Keratinocyte (primary cell): ENCODE results near the gene TMPRSS4.

Experiments used
- EZH2 ChIP-seq: IDR thresholded peaks from one replicate; pipeline ENCODE4 v1.6.1; 2012; ENCODE audit warnings: inconsistent platforms, mild to moderate bottlenecking, low read length, moderate library complexity
- TF ChIP-seq, protein P1 (sequence below), 3 experiments: IDR thresholded peaks in 1 of 3; conservative IDR thresholded peaks in 1 of 3; optimal IDR thresholded peaks in 1 of 3; 2 replicates in 2 of 3; 3 replicates in 1 of 3; pipeline versions ENCODE3 to v1.5.1; 2011; ENCODE audit warnings: low read length in 3 of 3, mild to moderate bottlenecking in 3 of 3, moderate library complexity in 2 of 3, control low read depth in 1 of 3, inconsistent platforms in 1 of 3; ENCODE audit not compliant: insufficient read depth in 2 of 3; ENCODE audit errors: extremely low read depth in 1 of 3

DNA sequence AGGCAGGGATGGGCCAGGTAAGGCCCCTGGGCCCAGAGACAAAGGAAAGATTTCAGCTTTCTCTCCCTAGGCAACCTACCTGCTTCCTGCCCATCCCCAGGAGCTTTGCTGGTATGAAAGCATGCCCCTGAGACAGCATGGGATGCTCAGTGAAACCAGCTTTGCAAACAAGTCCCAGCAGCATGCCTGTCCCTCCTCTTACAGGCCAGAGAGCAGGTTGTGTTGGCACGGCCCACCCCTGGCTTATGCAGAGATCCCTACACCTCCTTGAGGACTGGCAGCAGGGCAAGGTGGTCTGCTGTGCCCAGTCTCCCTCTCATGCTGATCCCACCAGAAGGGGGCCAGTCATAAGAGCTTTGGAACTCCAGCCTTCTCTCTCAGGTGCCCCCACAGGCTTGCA, 72.6 kb downstream of the TMPRSS4 start:
- TF ChIP-seq, protein P1, sequence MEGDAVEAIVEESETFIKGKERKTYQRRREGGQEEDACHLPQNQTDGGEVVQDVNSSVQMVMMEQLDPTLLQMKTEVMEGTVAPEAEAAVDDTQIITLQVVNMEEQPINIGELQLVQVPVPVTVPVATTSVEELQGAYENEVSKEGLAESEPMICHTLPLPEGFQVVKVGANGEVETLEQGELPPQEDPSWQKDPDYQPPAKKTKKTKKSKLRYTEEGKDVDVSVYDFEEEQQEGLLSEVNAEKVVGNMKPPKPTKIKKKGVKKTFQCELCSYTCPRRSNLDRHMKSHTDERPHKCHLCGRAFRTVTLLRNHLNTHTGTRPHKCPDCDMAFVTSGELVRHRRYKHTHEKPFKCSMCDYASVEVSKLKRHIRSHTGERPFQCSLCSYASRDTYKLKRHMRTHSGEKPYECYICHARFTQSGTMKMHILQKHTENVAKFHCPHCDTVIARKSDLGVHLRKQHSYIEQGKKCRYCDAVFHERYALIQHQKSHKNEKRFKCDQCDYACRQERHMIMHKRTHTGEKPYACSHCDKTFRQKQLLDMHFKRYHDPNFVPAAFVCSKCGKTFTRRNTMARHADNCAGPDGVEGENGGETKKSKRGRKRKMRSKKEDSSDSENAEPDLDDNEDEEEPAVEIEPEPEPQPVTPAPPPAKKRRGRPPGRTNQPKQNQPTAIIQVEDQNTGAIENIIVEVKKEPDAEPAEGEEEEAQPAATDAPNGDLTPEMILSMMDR (optimal IDR thresholded peaks at IDR 0.05 in 1 of 3, IDR thresholded peaks at IDR 0.05 in 1 of 3, conservative IDR thresholded peaks at IDR 0.05 in 1 of 3; ENCODE audit: extremely low read depth in 1 of 3, insufficient read depth in 2 of 3, low read length in 3 of 3), result no peak
- no peak for TF ChIP-seq EZH2
